ENCODE measurements around the gene ADGRG3.

DNA sequence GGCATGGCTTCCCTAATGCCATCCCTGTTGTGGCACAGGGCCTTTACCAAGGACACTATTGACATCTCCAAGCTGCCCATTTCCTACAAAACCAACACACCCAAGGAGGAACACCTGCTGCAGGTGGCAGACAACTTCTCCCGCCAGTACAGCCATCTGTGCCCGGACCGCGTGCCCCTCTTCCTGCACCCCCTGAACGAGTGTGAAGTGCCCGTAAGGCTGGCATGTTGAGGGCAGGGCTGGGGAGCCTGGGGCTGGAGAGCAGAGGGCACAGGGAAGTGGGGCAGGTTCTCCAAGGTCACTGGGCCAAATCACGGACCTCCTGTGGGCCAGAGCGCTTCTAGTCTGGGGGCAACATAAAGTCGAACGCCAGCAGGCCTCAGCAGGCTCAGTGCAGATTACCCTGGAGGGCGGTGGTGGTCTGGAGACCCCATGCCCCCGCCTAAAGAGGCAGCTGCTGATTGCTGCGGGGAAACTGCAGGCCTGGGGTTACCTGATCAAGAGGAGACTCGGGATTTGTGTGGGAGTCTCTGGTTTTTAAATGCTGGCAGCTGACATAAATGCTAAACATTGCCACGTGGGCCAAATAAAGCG, 30.8 kb downstream of the ADGRG3 start:
- TF ChIP-seq, protein P1, sequence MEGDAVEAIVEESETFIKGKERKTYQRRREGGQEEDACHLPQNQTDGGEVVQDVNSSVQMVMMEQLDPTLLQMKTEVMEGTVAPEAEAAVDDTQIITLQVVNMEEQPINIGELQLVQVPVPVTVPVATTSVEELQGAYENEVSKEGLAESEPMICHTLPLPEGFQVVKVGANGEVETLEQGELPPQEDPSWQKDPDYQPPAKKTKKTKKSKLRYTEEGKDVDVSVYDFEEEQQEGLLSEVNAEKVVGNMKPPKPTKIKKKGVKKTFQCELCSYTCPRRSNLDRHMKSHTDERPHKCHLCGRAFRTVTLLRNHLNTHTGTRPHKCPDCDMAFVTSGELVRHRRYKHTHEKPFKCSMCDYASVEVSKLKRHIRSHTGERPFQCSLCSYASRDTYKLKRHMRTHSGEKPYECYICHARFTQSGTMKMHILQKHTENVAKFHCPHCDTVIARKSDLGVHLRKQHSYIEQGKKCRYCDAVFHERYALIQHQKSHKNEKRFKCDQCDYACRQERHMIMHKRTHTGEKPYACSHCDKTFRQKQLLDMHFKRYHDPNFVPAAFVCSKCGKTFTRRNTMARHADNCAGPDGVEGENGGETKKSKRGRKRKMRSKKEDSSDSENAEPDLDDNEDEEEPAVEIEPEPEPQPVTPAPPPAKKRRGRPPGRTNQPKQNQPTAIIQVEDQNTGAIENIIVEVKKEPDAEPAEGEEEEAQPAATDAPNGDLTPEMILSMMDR (IDR thresholded peaks at IDR 0.05): no peak
- TF ChIP-seq ZFX (IDR thresholded peaks at IDR 0.05; ENCODE audit: borderline replicate concordance): no peak
